ENCODE data around the gene XRCC1. TPM values are rescaled to one million over a fixed set of nuclear protein-coding genes. Genes with fewer than 3 reads are reported as not detected.

The XRCC1 gene
- polyA plus RNA-seq, 3 donors, result 13.1 to 23.0 (median 19.3) TPM

GRCh38 chr19:43599635-43600295, 24.4 kb upstream of the XRCC1 start:
- no peak overlapping the region for H3K4me3 Mint-ChIP-seq

More at GRCh38 chr19:43599635-43600295, 24.4 kb upstream of the XRCC1 start:
- peaks cover 23 to 24% of the 10 kb centered on the region in 2 donors for H3K4me1 ChIP-seq (ENCODE audit: control insufficient read depth in 1 of 2, insufficient read depth in 2 of 2, low read length in 2 of 2)
- intact Hi-C loops (cut with micrococcal nuclease), result loop anchor here in 1 of 2 donors (10.0 kb wide), 1 partner anchor 65 kb away; the partner anchor contains the start of gene ZNF575
- no peak overlapping the region for H3K4me3 ChIP-seq (replicated peaks in 1 of 3; ENCODE audit: low read depth in 2 of 3, low read length in 3 of 3)
- no peak for TF ChIP-seq CTCF (IDR thresholded peaks at IDR 0.05)
- H3K9ac ChIP-seq (ENCODE audit: insufficient read depth, low read length, poor library complexity, severe bottlenecking), result no peak overlapping the region
- no peak for DNase-seq
- no peaks in the 10 kb centered on the region for H3K9me3 ChIP-seq (replicated peaks in 1 of 2; ENCODE audit: control insufficient read depth in 1 of 2, insufficient read depth in 1 of 2, low read length in 2 of 2)
- H3K27ac ChIP-seq (ENCODE audit: low read depth in 1 of 2, low read length in 2 of 2), result no peak overlapping the region
- H3K27me3 Mint-ChIP-seq (ENCODE audit: low read depth in 3 of 3), result no peaks in the 10 kb centered on the region
- H3K36me3 ChIP-seq (replicated peaks in 1 of 2; ENCODE audit: control insufficient read depth in 1 of 2, insufficient read depth in 2 of 2, low read length in 2 of 2), result peaks cover 27 to 50% of the 10 kb centered on the region in 2 donors
- no CpG with 5 or more reads among the region's 4 CpGs for WGBS (ENCODE audit: insufficient coverage)
- no peaks in the 10 kb centered on the region for H4K20me1 ChIP-seq (ENCODE audit: insufficient read depth, low read length)
- no peaks in the 10 kb centered on the region for H3K27me3 ChIP-seq (ENCODE audit: control insufficient read depth in 2 of 2, insufficient read depth in 2 of 2, low read length in 2 of 2)
- H3K27ac Mint-ChIP-seq, result no peak overlapping the region
- H3K4me1 Mint-ChIP-seq, result peaks cover 22% of the 10 kb centered on the region
- peaks cover 28% of the 10 kb centered on the region for H3K79me2 ChIP-seq (ENCODE audit: insufficient read depth, low read length)
- no peak overlapping the region for H2AFZ ChIP-seq (ENCODE audit: insufficient read depth, low read depth, low read length, poor library complexity, severe bottlenecking)
- no peaks in the 10 kb centered on the region for H3K9me3 Mint-ChIP-seq
- no peak overlapping the region for H3K4me2 ChIP-seq (replicated peaks; ENCODE audit: extremely low read depth, low read length, poor library complexity, severe bottlenecking)
- peaks cover 30 to 38% of the 10 kb centered on the region in 2 donors for H3K36me3 Mint-ChIP-seq

All from CD14-positive monocyte (primary cell).